ENCODE measurements around the gene DNAH1.

- no peak for TF ChIP-seq POLR2A (IDR thresholded peaks at IDR 0.05)
- no peak for TF ChIP-seq CTCF (IDR thresholded peaks at IDR 0.05)
- TF ChIP-seq POLR2AphosphoS5 (IDR thresholded peaks at IDR 0.05), result no peak
Measured at GRCh38 chr3:52399131-52399530, 83.0 kb downstream of the DNAH1 start.
